ENCODE results near the gene NUF2. TPM values are rescaled to one million over a fixed set of nuclear protein-coding genes. Genes with fewer than 3 reads are reported as not detected.
A peak's percentile ranks its signal among the peaks of the same experiment; 100 is the strongest.

Gene NUF2
- total and polyA plus RNA-seq, 10 of the 15 experiments (the other 5 are each of a cell fraction or from before 2014, with no cell fraction given): 27.4 to 62.6 (median 49.1) TPM

DNA sequence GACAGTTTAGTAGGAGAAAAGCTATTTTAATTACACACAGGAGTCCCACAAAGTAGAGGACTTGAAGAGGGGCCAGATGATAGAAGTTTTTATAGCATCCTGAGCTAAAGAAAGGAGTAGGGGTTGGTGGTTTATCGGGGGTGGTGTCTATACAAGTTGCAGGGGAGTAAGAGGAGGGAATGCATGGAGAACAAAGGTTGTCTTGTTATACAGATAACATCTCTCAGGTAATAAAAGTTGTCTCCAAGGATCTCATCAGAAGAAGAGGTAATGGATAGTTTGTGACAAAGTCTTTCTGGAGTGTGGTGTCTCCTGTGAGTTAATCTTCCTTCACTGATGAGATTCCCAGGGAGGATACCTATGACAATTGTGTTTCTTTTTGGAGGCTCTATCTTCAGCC is 23.4 kb upstream of the NUF2 start:
- no peak for TF ChIP-seq MEF2B (IDR thresholded peaks at IDR 0.05; ENCODE audit: partially characterized antibody, poor library complexity, severe bottlenecking)
- no peak overlapping the region for H3K4me2 ChIP-seq (ENCODE audit: control insufficient read depth, insufficient read depth)
- WGBS (ENCODE audit: insufficient coverage, insufficient replicate concordance, low lambda C conversion rate, missing lambda C conversion rate): 80% methylated on average over 1 of the region's 1 CpG
- H3K4me3 ChIP-seq: no peak overlapping the region
- ChIA-PET POLR2A (no interaction called here), CTCF (no interaction called here), SMC1A (ENCODE audit: uncharacterized antibody, unreplicated experiment) (interaction anchor here (0.6 to 1.5 kb wide), 2 partner anchors 18 to 236 kb away, joined by 3 to 4 read pairs; no protein-coding TSS in a partner anchor), RAD21 (ENCODE audit: unreplicated experiment) (no interaction called here)
- H3K36me3 ChIP-seq (ENCODE audit: control insufficient read depth in 2 of 2, insufficient read depth in 2 of 2, low read length in 1 of 2): no peaks in the 10 kb centered on the region; a peak in 1 of 4 replicates
- H2AFZ ChIP-seq (ENCODE audit: control insufficient read depth, low read depth, low read length): no peak overlapping the region
- no peaks in the 10 kb centered on the region for H3K79me2 ChIP-seq (ENCODE audit: control insufficient read depth, insufficient read depth, low read length)
- ATAC-seq (no peak), FAIRE-seq (no peak), DNase-seq (ENCODE audit: low read depth, low spot score) (no peak)
- H4K20me1 ChIP-seq (ENCODE audit: control insufficient read depth, insufficient read depth): no peaks in the 10 kb centered on the region
- H3K4me1 ChIP-seq (ENCODE audit: control insufficient read depth, insufficient read depth, low read length): no peaks in the 10 kb centered on the region
- intact Hi-C loops (cut with micrococcal nuclease; ENCODE audit: unreplicated experiment): no loop called here
- H3K27me3 ChIP-seq (replicated peaks in 1 of 2; ENCODE audit: control insufficient read depth in 2 of 2, insufficient read depth in 2 of 2, low read length in 1 of 2): no peaks in the 10 kb centered on the region
- no TSS peak for BruUV-seq (replicated peaks)
- no peak overlapping the region for H3K9ac ChIP-seq (ENCODE audit: control insufficient read depth, insufficient read depth, low read length)
- H3K27ac ChIP-seq (ENCODE audit: control insufficient read depth, insufficient read depth): no peak overlapping the region
- no peaks in the 10 kb centered on the region; the same call in 2 of the 3 replicates for H3K9me3 ChIP-seq (replicated peaks; ENCODE audit: control insufficient read depth, insufficient read depth, low read length)
- in situ Hi-C loops (cut with MboI): no loop called here

GRCh38 chr1:163300568-163300967 is 21.2 kb upstream of the NUF2 start:
- DNase-seq (ENCODE audit: low read depth, low spot score): no peak
- ChIA-PET CTCF (interaction anchor here (1.0 to 2.5 kb wide), 2 partner anchors 15 to 125 kb away, joined by 3 to 12 read pairs; no protein-coding TSS in a partner anchor), POLR2A (no interaction called here), SMC1A (ENCODE audit: uncharacterized antibody, unreplicated experiment) (interaction anchor here (2.1 kb wide), 1 partner anchor 15 kb away, joined by 9 read pairs; no protein-coding TSS in a partner anchor), RAD21 (ENCODE audit: unreplicated experiment) (no interaction called here)
- no peak for ATAC-seq
- Histone ChIP-seq H2AFZ (ENCODE audit: control insufficient read depth, low read depth, low read length) (no peak overlapping the region), H3K4me3 (no peak overlapping the region), H3K9ac (ENCODE audit: control insufficient read depth, insufficient read depth, low read length) (no peak overlapping the region), H3K36me3 (ENCODE audit: control insufficient read depth in 2 of 2, insufficient read depth in 2 of 2, low read length in 1 of 2) (peaks cover 0 to 3% of the 10 kb centered on the region in 2 experiments; a peak in 1 of 4 replicates), H3K9me3 (replicated peaks; ENCODE audit: control insufficient read depth, insufficient read depth, low read length) (no peaks in the 10 kb centered on the region), H3K27me3 (replicated peaks in 1 of 2; ENCODE audit: control insufficient read depth in 2 of 2, insufficient read depth in 2 of 2, low read length in 1 of 2) (no peaks in the 10 kb centered on the region), H3K4me2 (ENCODE audit: control insufficient read depth, insufficient read depth) (no peak overlapping the region), H3K79me2 (ENCODE audit: control insufficient read depth, insufficient read depth, low read length) (no peaks in the 10 kb centered on the region), H3K4me1 (ENCODE audit: control insufficient read depth, insufficient read depth, low read length) (no peaks in the 10 kb centered on the region), H3K27ac (ENCODE audit: control insufficient read depth, insufficient read depth) (no peak overlapping the region), H4K20me1 (ENCODE audit: control insufficient read depth, insufficient read depth) (no peaks in the 10 kb centered on the region)
- intact Hi-C loops (cut with micrococcal nuclease; ENCODE audit: unreplicated experiment): no loop called here
- no TSS peak for BruUV-seq (replicated peaks)
- 72% methylated on average over 4 of the region's 4 CpGs for WGBS (ENCODE audit: insufficient coverage, insufficient replicate concordance, low lambda C conversion rate, missing lambda C conversion rate)
- TF ChIP-seq EZH2 (IDR thresholded peaks at IDR 0.05; ENCODE audit: borderline replicate concordance, control insufficient read depth, low read depth, low read length) (no peak), ZNF687 (IDR thresholded peaks at IDR 0.05) (no peak), MEF2B (IDR thresholded peaks at IDR 0.05; ENCODE audit: partially characterized antibody, poor library complexity, severe bottlenecking) (peak; percentile 43), SUZ12 (IDR thresholded peaks at IDR 0.05; ENCODE audit: unreplicated experiment) (no peak), BMI1 (IDR thresholded peaks at IDR 0.05; ENCODE audit: borderline replicate concordance) (no peak)
- TF ChIP-seq, protein P1, sequence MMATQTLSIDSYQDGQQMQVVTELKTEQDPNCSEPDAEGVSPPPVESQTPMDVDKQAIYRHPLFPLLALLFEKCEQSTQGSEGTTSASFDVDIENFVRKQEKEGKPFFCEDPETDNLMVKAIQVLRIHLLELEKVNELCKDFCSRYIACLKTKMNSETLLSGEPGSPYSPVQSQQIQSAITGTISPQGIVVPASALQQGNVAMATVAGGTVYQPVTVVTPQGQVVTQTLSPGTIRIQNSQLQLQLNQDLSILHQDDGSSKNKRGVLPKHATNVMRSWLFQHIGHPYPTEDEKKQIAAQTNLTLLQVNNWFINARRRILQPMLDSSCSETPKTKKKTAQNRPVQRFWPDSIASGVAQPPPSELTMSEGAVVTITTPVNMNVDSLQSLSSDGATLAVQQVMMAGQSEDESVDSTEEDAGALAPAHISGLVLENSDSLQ (IDR thresholded peaks at IDR 0.05): no peak
- in situ Hi-C loops (cut with MboI): no loop called here
- no peak for FAIRE-seq

Data from GM12878 (cell line).